Neural progenitor cell (in vitro differentiated cells): Measurements from ENCODE around the gene HAO2. TPM values are rescaled to one million over a fixed set of nuclear protein-coding genes. Genes with fewer than 3 reads are reported as not detected.

Source experiments
- DNase-seq: peaks from one replicate; pipeline ENCODE4 v3.0.0-alpha.2; 2016; ENCODE audit warnings: low spot score
- H2AFZ ChIP-seq: fragments of 200-600 bp; sonication (generic); replicated peaks from 2 replicates; pipeline ENCODE4 v1.6.1; 2016; ENCODE audit warnings: antibody characterized with exemption
- H3F3A ChIP-seq: fragments of 200-600 bp; sonication (generic); 2 replicates; pipeline ENCODE4 v1.6.1; 2016; ENCODE audit warnings: antibody characterized with exemption, low read depth
- H3K27ac ChIP-seq: fragments of 200-600 bp; sonication (generic); 2 replicates; pipeline ENCODE4 v1.5.1; 2016; ENCODE audit warnings: mild to moderate bottlenecking
- H3K27me3 ChIP-seq: fragments of 200-600 bp; sonication (generic); 2 replicates; pipeline ENCODE4 v1.6.1; 2016; ENCODE audit warnings: mild to moderate bottlenecking, moderate library complexity
- H3K36me3 ChIP-seq: fragments of 200-600 bp; sonication (generic); 2 replicates; pipeline ENCODE4 v1.5.1; 2016
- H3K4me1 ChIP-seq: fragments of 200-600 bp; sonication (generic); 2 replicates; pipeline ENCODE4 v1.6.1; 2016; ENCODE audit warnings: mixed run types
- H3K4me2 ChIP-seq: fragments of 200-600 bp; sonication (generic); 2 replicates; pipeline ENCODE4 v1.6.1; 2016
- H3K4me3 ChIP-seq: fragments of 200-600 bp; sonication (generic); 2 replicates; pipeline ENCODE4 v1.5.1; 2016
- H3K79me2 ChIP-seq: fragments of 200-600 bp; sonication (generic); 2 replicates; pipeline ENCODE4 v1.6.1; 2016; ENCODE audit warnings: low read depth
- H3K9ac ChIP-seq: fragments of 200-600 bp; sonication (generic); 2 replicates; pipeline ENCODE4 v1.6.1; 2016
- H3K9me3 ChIP-seq: fragments of 200-600 bp; sonication (generic); 2 replicates; pipeline ENCODE4 v1.5.1; 2016; ENCODE audit warnings: low read depth
- H4K20me1 ChIP-seq: fragments of 200-600 bp; sonication (generic); 2 replicates; pipeline ENCODE4 v1.6.1; 2016; ENCODE audit warnings: low read depth
- H3K27ac Mint-ChIP-seq: 3 replicates; pipeline ENCODE4 v1.8.0; 2021; ENCODE audit warnings: mixed read lengths
- H3K27me3 Mint-ChIP-seq: 2 replicates; pipeline ENCODE4 v1.8.0; 2022; ENCODE audit warnings: low read depth, mild to moderate bottlenecking, inconsistent platforms, moderate library complexity, mixed read lengths; ENCODE audit not compliant: insufficient read depth
- H3K36me3 Mint-ChIP-seq: 3 replicates; pipeline ENCODE4 v1.8.0; 2021; ENCODE audit warnings: mixed read lengths
- H3K4me1 Mint-ChIP-seq: 3 replicates; pipeline ENCODE4 v1.8.0; 2021; ENCODE audit warnings: mixed read lengths
- H3K4me3 Mint-ChIP-seq: 3 replicates; pipeline ENCODE4 v1.8.0; 2021; ENCODE audit warnings: mild to moderate bottlenecking, moderate library complexity, mixed read lengths
- H3K9me3 Mint-ChIP-seq: 3 replicates; pipeline ENCODE4 v1.8.0; 2020; ENCODE audit warnings: mixed read lengths
- EZH2 ChIP-seq: fragments of 200-600 bp; sonication (generic); IDR thresholded peaks from 2 replicates; pipeline ENCODE4 v1.6.1; 2017; ENCODE audit warnings: antibody characterized with exemption, mild to moderate bottlenecking, moderate library complexity
- EZH2phosphoT487 ChIP-seq: fragments of 200-600 bp; sonication (generic); IDR thresholded peaks from 2 replicates; pipeline ENCODE4 v1.6.1; 2017; ENCODE audit warnings: antibody characterized with exemption
- total RNA-seq: library from RNA; depleted of rRNA; stranded (reverse); fragments of >200 nt; gene quantifications from 2 replicates; pipeline ENCODE4 v1.2.3, GENCODE V29; 2015; ENCODE audit warnings: low replicate concordance
- TF ChIP-seq, protein P1 (sequence below): fragments of 200-600 bp; sonication (generic); IDR thresholded peaks from 2 replicates; pipeline ENCODE4 v1.5.1; 2017; ENCODE audit warnings: antibody characterized with exemption, mild to moderate bottlenecking

Gene HAO2
- total RNA-seq, 1 donor from 2014 or later, result not detected

DNA sequence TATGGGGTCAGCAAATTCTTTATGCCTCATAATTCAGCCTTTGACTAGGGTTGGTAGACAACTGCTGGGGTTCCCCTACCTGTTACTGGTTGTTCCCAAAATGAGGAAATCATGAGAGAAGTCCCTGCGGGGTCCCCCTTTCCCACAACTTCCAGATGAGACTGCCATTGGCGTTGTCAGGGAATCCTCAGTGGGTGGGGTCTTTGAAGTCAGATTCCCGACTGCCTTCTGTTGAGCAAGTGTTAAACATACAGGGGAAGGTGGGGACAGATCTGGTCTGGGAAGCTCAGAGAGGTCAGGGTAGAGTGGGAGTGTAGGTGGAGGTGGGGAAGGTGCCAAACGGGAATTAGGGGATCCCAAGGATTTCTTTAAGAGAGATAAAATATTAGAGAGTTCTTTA is 61.1 kb downstream of the HAO2 start:
- Histone ChIP-seq H3F3A (no peaks in the 10 kb centered on the region), H3K4me1 (no peaks in the 10 kb centered on the region), H3K27ac (no peak overlapping the region), H3K9ac (no peak overlapping the region), H3K4me3 (no peak overlapping the region), H3K9me3 (no peaks in the 10 kb centered on the region), H2AFZ (no peak overlapping the region), H4K20me1 (no peaks in the 10 kb centered on the region), H3K4me2 (no peak overlapping the region), H3K79me2 (no peaks in the 10 kb centered on the region), H3K27me3 (no peaks in the 10 kb centered on the region), H3K36me3 (no peaks in the 10 kb centered on the region)
- Mint-ChIP-seq H3K27me3 (peaks cover 5% of the 10 kb centered on the region), H3K36me3 (no peaks in the 10 kb centered on the region), H3K4me3 (no peak overlapping the region), H3K4me1 (no peaks in the 10 kb centered on the region), H3K27ac (no peak overlapping the region), H3K9me3 (no peaks in the 10 kb centered on the region)
- TF ChIP-seq EZH2 (no peak), EZH2phosphoT487 (no peak)
- TF ChIP-seq, protein P1, sequence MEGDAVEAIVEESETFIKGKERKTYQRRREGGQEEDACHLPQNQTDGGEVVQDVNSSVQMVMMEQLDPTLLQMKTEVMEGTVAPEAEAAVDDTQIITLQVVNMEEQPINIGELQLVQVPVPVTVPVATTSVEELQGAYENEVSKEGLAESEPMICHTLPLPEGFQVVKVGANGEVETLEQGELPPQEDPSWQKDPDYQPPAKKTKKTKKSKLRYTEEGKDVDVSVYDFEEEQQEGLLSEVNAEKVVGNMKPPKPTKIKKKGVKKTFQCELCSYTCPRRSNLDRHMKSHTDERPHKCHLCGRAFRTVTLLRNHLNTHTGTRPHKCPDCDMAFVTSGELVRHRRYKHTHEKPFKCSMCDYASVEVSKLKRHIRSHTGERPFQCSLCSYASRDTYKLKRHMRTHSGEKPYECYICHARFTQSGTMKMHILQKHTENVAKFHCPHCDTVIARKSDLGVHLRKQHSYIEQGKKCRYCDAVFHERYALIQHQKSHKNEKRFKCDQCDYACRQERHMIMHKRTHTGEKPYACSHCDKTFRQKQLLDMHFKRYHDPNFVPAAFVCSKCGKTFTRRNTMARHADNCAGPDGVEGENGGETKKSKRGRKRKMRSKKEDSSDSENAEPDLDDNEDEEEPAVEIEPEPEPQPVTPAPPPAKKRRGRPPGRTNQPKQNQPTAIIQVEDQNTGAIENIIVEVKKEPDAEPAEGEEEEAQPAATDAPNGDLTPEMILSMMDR, result no peak
- no peak for DNase-seq

DNA sequence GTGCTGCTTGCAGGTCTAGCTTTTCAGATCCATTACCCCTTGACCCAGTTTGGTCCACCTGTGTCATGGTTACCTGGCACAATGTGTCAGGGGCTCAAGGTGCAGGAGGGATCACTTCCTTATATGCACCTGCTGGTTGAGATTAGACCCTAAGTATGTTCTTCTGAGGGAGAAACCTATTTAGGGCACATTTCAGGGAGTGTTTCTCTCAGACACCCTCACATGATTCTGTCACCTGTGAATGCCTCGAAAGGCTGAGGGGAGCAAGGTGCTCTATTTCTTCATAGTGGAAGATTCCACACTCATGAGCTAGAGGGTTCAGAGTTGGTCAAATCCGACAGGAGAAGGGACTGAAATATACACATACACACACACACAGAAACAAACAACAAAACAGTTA is 61.9 kb downstream of the HAO2 start:
- peaks cover 5% of the 10 kb centered on the region for H3K27me3 Mint-ChIP-seq
- H3K79me2 ChIP-seq, result no peaks in the 10 kb centered on the region
- no peaks in the 10 kb centered on the region for H3K9me3 Mint-ChIP-seq
- no peaks in the 10 kb centered on the region for H3K9me3 ChIP-seq
- no peaks in the 10 kb centered on the region for H3F3A ChIP-seq
- no peak overlapping the region for H3K4me3 Mint-ChIP-seq
- no peak overlapping the region for H2AFZ ChIP-seq
- H3K9ac ChIP-seq, result no peak overlapping the region
- no peaks in the 10 kb centered on the region for H4K20me1 ChIP-seq
- H3K4me2 ChIP-seq, result no peak overlapping the region
- TF ChIP-seq EZH2phosphoT487, result no peak
- TF ChIP-seq, protein P1, result no peak
- TF ChIP-seq EZH2, result no peak
- no peak overlapping the region for H3K4me3 ChIP-seq
- no peaks in the 10 kb centered on the region for H3K27me3 ChIP-seq
- H3K27ac ChIP-seq, result no peak overlapping the region
- no peak for DNase-seq
- no peaks in the 10 kb centered on the region for H3K4me1 Mint-ChIP-seq
- H3K36me3 Mint-ChIP-seq, result no peaks in the 10 kb centered on the region
- no peaks in the 10 kb centered on the region for H3K4me1 ChIP-seq
- no peaks in the 10 kb centered on the region for H3K36me3 ChIP-seq
- H3K27ac Mint-ChIP-seq, result no peak overlapping the region

DNA sequence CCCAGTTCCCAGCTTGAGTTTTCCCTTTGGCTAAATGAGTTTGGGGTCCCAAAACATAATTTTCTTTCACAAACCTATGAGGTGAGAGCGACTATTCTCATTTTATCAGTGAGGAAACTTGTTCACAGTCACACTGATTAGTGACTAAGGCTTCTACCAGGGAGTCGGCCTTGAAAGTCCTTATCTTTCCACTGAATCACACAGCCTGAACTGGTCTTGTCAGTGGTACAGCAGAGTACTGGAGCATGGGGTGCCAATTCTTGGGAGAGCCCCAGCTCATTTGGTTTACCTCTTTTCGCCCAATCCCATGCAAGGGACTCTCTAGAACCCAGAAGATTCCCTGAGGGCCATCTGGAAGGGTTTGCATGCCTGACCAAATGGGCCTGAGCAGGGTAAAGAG is 63.3 kb downstream of the HAO2 start:
- Histone ChIP-seq H3K4me3 (no peak overlapping the region), H3K4me2 (no peak overlapping the region), H3K79me2 (no peaks in the 10 kb centered on the region), H3K27me3 (no peaks in the 10 kb centered on the region), H3K36me3 (no peaks in the 10 kb centered on the region), H3K4me1 (no peaks in the 10 kb centered on the region), H2AFZ (no peak overlapping the region), H3K27ac (no peak overlapping the region), H3F3A (no peaks in the 10 kb centered on the region), H3K9ac (no peak overlapping the region), H3K9me3 (no peaks in the 10 kb centered on the region), H4K20me1 (no peaks in the 10 kb centered on the region)
- no peaks in the 10 kb centered on the region for H3K36me3 Mint-ChIP-seq
- H3K4me1 Mint-ChIP-seq, result no peaks in the 10 kb centered on the region
- no peaks in the 10 kb centered on the region for H3K9me3 Mint-ChIP-seq
- H3K4me3 Mint-ChIP-seq, result no peak overlapping the region
- no peak for DNase-seq
- H3K27me3 Mint-ChIP-seq, result peaks cover 6% of the 10 kb centered on the region
- H3K27ac Mint-ChIP-seq, result no peak overlapping the region
- TF ChIP-seq, protein P1, result no peak
- TF ChIP-seq EZH2 (no peak), EZH2phosphoT487 (no peak)
